ENCODE data around the gene CRIP2.
A peak's percentile ranks its signal among the peaks of the same experiment; 100 is the strongest.

DNA sequence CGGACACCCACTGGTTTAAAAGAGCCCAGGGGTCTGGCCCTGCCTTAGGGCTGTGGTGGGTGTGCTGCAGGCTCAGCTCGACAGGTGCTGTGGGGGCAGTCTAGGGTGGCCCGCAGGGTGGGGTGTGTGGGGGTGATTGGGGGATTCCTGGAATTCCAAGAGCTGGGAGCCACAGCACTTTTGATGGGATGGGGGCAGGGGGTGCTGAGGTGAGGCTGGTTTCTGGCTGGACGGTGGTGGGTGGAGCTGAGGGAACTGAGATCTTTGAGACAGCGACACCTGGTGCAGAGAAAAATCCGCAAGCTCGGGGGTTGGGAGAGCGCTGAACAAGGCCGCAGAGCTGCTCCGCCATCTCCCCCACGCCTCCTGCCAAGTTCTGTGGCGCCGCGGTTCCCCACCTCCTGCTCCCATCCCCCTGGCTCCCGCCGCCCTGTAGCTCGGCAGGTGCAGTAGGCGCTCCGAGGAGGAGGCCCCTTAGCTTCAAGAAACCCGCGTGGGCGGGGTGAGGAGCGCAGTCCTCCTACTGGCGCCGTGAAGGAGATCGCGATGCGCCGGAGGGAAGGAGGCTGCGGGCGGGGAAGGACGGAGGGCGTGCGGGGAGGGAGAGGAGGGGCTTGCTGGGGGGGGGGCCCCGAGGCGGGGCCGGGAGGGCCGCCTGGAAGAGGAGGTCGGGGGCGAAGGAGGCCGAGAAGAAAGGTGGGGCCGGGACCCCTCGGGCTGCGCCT lies 15.1 kb downstream of the CRIP2 start:
- TF ChIP-seq, protein P1, sequence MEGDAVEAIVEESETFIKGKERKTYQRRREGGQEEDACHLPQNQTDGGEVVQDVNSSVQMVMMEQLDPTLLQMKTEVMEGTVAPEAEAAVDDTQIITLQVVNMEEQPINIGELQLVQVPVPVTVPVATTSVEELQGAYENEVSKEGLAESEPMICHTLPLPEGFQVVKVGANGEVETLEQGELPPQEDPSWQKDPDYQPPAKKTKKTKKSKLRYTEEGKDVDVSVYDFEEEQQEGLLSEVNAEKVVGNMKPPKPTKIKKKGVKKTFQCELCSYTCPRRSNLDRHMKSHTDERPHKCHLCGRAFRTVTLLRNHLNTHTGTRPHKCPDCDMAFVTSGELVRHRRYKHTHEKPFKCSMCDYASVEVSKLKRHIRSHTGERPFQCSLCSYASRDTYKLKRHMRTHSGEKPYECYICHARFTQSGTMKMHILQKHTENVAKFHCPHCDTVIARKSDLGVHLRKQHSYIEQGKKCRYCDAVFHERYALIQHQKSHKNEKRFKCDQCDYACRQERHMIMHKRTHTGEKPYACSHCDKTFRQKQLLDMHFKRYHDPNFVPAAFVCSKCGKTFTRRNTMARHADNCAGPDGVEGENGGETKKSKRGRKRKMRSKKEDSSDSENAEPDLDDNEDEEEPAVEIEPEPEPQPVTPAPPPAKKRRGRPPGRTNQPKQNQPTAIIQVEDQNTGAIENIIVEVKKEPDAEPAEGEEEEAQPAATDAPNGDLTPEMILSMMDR (IDR thresholded peaks at IDR 0.05; ENCODE audit: low read depth, low read length, missing input control), result peak; percentile 75
- TF ChIP-seq, protein P2, sequence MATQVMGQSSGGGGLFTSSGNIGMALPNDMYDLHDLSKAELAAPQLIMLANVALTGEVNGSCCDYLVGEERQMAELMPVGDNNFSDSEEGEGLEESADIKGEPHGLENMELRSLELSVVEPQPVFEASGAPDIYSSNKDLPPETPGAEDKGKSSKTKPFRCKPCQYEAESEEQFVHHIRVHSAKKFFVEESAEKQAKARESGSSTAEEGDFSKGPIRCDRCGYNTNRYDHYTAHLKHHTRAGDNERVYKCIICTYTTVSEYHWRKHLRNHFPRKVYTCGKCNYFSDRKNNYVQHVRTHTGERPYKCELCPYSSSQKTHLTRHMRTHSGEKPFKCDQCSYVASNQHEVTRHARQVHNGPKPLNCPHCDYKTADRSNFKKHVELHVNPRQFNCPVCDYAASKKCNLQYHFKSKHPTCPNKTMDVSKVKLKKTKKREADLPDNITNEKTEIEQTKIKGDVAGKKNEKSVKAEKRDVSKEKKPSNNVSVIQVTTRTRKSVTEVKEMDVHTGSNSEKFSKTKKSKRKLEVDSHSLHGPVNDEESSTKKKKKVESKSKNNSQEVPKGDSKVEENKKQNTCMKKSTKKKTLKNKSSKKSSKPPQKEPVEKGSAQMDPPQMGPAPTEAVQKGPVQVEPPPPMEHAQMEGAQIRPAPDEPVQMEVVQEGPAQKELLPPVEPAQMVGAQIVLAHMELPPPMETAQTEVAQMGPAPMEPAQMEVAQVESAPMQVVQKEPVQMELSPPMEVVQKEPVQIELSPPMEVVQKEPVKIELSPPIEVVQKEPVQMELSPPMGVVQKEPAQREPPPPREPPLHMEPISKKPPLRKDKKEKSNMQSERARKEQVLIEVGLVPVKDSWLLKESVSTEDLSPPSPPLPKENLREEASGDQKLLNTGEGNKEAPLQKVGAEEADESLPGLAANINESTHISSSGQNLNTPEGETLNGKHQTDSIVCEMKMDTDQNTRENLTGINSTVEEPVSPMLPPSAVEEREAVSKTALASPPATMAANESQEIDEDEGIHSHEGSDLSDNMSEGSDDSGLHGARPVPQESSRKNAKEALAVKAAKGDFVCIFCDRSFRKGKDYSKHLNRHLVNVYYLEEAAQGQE (IDR thresholded peaks at IDR 0.05), result no peak
- TF ChIP-seq RAD21 (IDR thresholded peaks at IDR 0.05), result peak; percentile 69 to 79
- no peak for TF ChIP-seq JUND (IDR thresholded peaks at IDR 0.05)
- TF ChIP-seq GABPA (IDR thresholded peaks at IDR 0.05 in 1 of 2, conservative IDR thresholded peaks at IDR 0.05 in 1 of 2), result no peak
- no peak for TF ChIP-seq TAF1 (conservative IDR thresholded peaks at IDR 0.05)
- TF ChIP-seq SP1 (IDR thresholded peaks at IDR 0.05), result no peak

Data from liver (tissue), 3 donors.